HepG2 (cell line): ENCODE results near the gene CLDN15. TPM values are rescaled to one million over a fixed set of nuclear protein-coding genes. Genes with fewer than 3 reads are reported as not detected.

Source experiments
- ATF1 ChIP-seq: IDR thresholded peaks from 2 replicates; pipeline ENCODE4 v1.6.1; 2016; ENCODE audit warnings: mild to moderate bottlenecking, control low read depth
- ATF5 ChIP-seq: sonication (generic); formaldehyde crosslinking; IDR thresholded peaks from 2 replicates; pipeline ENCODE4 v1.4.0; 2020; ENCODE audit warnings: mild to moderate bottlenecking, low read depth, missing genetic modification reagents
- BHLHE40 ChIP-seq: IDR thresholded peaks from 2 replicates; pipeline ENCODE4 v1.6.1; 2011; ENCODE audit warnings: low read length, improper control_type of control experiment
- CHCHD3 ChIP-seq: sonication (generic); formaldehyde crosslinking; IDR thresholded peaks from 2 replicates; pipeline ENCODE4 v1.8.0; 2022; ENCODE audit warnings: mild to moderate bottlenecking, missing genetic modification reagents, moderate library complexity
- CREB1 ChIP-seq, 2 experiments: fragments of 450-650 bp in 1 of 2; IDR thresholded peaks; 2 replicates each; pipeline ENCODE4 v1.6.1; 2016 to 2017; ENCODE audit warnings: control low read depth in 1 of 2, mild to moderate bottlenecking in 1 of 2, missing compliant biosample characterization in 1 of 2, missing genetic modification characterization in 1 of 2
- E2F5 ChIP-seq: sonication (generic); formaldehyde crosslinking; conservative IDR thresholded peaks from 2 replicates; pipeline ENCODE4 v1.4.0; 2020; ENCODE audit warnings: missing genetic modification reagents
- FOXJ3 ChIP-seq: sonication (generic); formaldehyde crosslinking; IDR thresholded peaks from 2 replicates; pipeline ENCODE4 v1.4.0; 2020; ENCODE audit warnings: missing genetic modification reagents, mild to moderate bottlenecking, borderline replicate concordance
- GLI4 ChIP-seq: sonication (generic); formaldehyde crosslinking; IDR thresholded peaks from 2 replicates; pipeline ENCODE4 v1.5.1; 2020; ENCODE audit warnings: missing genetic modification reagents, mild to moderate bottlenecking, moderate library complexity, borderline replicate concordance
- HOXD1 ChIP-seq: sonication (generic); formaldehyde crosslinking; IDR thresholded peaks from 2 replicates; pipeline ENCODE4 v1.5.0; 2020; ENCODE audit warnings: missing genetic modification reagents
- ISX ChIP-seq: sonication (generic); formaldehyde crosslinking; conservative IDR thresholded peaks from 2 replicates; pipeline ENCODE4 v1.5.0; 2020; ENCODE audit warnings: missing genetic modification reagents
- PAWR ChIP-seq: sonication (generic); formaldehyde crosslinking; IDR thresholded peaks from 2 replicates; pipeline ENCODE4 v1.4.0; 2020; ENCODE audit warnings: missing genetic modification reagents, mild to moderate bottlenecking, borderline replicate concordance
- RERE ChIP-seq: IDR thresholded peaks from 2 replicates; pipeline ENCODE4 v1.6.1; 2016; ENCODE audit warnings: low read depth, missing genetic modification reagents, missing compliant biosample characterization
- REXO4 ChIP-seq: sonication (generic); formaldehyde crosslinking; IDR thresholded peaks from 2 replicates; pipeline ENCODE4 v1.8.0; 2022; ENCODE audit warnings: missing genetic modification reagents, mild to moderate bottlenecking, borderline replicate concordance
- RFXAP ChIP-seq: sonication (generic); formaldehyde crosslinking; IDR thresholded peaks from 2 replicates; pipeline ENCODE4 v1.4.0; 2020; ENCODE audit warnings: missing genetic modification reagents, borderline replicate concordance
- TP53 ChIP-seq: sonication (generic); formaldehyde crosslinking; conservative IDR thresholded peaks from 2 replicates; pipeline ENCODE4 v1.4.0; 2020; ENCODE audit warnings: missing genetic modification reagents
- ZBTB8A ChIP-seq: sonication (generic); formaldehyde crosslinking; IDR thresholded peaks from 2 replicates; pipeline ENCODE4 v1.4.0; 2020; ENCODE audit warnings: mild to moderate bottlenecking, low read depth, missing genetic modification reagents, borderline replicate concordance
- ZNF253 ChIP-seq: sonication (generic); formaldehyde crosslinking; IDR thresholded peaks from 2 replicates; pipeline ENCODE4 v1.8.0; 2022; ENCODE audit warnings: mild to moderate bottlenecking, missing genetic modification reagents, borderline replicate concordance
- ZNF256 ChIP-seq: sonication (generic); formaldehyde crosslinking; conservative IDR thresholded peaks from 2 replicates; pipeline ENCODE4 v1.4.0; 2020; ENCODE audit warnings: missing genetic modification reagents
- ZNF383 ChIP-seq: sonication (generic); formaldehyde crosslinking; IDR thresholded peaks from 2 replicates; pipeline ENCODE4 v1.4.0; 2020; ENCODE audit warnings: missing genetic modification reagents, mild to moderate bottlenecking, borderline replicate concordance
- ZNF430 ChIP-seq: sonication (generic); formaldehyde crosslinking; IDR thresholded peaks from 2 replicates; pipeline ENCODE4 v1.9.0; 2021; ENCODE audit warnings: mild to moderate bottlenecking, missing genetic modification reagents
- ZNF570 ChIP-seq: sonication (generic); formaldehyde crosslinking; IDR thresholded peaks from 2 replicates; pipeline ENCODE4 v1.4.0; 2020; ENCODE audit warnings: mild to moderate bottlenecking, missing genetic modification reagents, borderline replicate concordance
- ZNF619 ChIP-seq: sonication (generic); formaldehyde crosslinking; IDR thresholded peaks from 2 replicates; pipeline ENCODE4 v1.4.0; 2020; ENCODE audit warnings: mild to moderate bottlenecking, missing genetic modification reagents
- ZNF841 ChIP-seq: sonication (generic); formaldehyde crosslinking; IDR thresholded peaks from 2 replicates; pipeline ENCODE4 v1.8.1; 2023; ENCODE audit warnings: missing genetic modification reagents, borderline replicate concordance
- polyA plus RNA-seq, 8 experiments: library from polyadenylated mRNA; depleted of rRNA in 3 of 8; stranded (reverse) in 7 of 8; unstranded in 1 of 8; fragments of >200 nt; fragmentation: Illumina TruSeq in 4 of 8; extraction: Trizol in 4 of 8; gene quantifications; 2 replicates each; pipeline versions ENCODE4 v1.2.1 to v1.2.3, GENCODE V29; 2011 to 2016; ENCODE audit warnings: low read depth in 4 of 8, missing spikeins in 1 of 8, mixed read lengths in 1 of 8; ENCODE audit not compliant: insufficient read depth in 1 of 8
- total RNA-seq, 5 experiments: library from RNA; depleted of rRNA; stranded (reverse); fragments of >200 nt; fragmentation: Illumina TruSeq; extraction: Trizol; gene quantifications; 2 replicates each; pipeline ENCODE4 v1.2.3, GENCODE V29; 2016; ENCODE audit warnings: low read depth in 1 of 5

Gene CLDN15
- total and polyA plus RNA-seq, 2 of the 13 experiments (the other 11 are each of a cell fraction or from before 2014, with no cell fraction given): 7.1 to 17.8 TPM

- 0 out of 2 replicates have a peak, but pooled peaks have one; percentile 62 for TF ChIP-seq RERE (CRISPR knock-in tag)
- TF ChIP-seq CHCHD3 (CRISPR knock-in tag): no peak
- TF ChIP-seq ATF1: 0 out of 2 replicates have a peak, but pooled peaks have one; percentile 38
- TF ChIP-seq ZBTB8A (CRISPR knock-in tag): no peak
- peak; percentile 42; the same call in 1 of the 2 replicates for TF ChIP-seq RFXAP (CRISPR knock-in tag)
- TF ChIP-seq BHLHE40: no peak
- no peak for TF ChIP-seq PAWR (CRISPR knock-in tag)
- no peak for TF ChIP-seq ZNF841 (CRISPR knock-in tag)
- TF ChIP-seq GLI4 (CRISPR knock-in tag): 0 out of 2 replicates have a peak, but pooled peaks have one; percentile 35
- TF ChIP-seq ZNF383 (CRISPR knock-in tag): no peak
- no peak; the same call in 1 of the 2 replicates for TF ChIP-seq ZNF430 (CRISPR knock-in tag)
- no peak for TF ChIP-seq TP53 (CRISPR knock-in tag)
- TF ChIP-seq REXO4 (CRISPR knock-in tag): no peak
- TF ChIP-seq ISX (CRISPR knock-in tag): no peak
- no peak for TF ChIP-seq ZNF570 (CRISPR knock-in tag)
- no peak for TF ChIP-seq ATF5
- no peak for TF ChIP-seq ZNF253 (CRISPR knock-in tag)
- 0 out of 2 replicates have a peak, but pooled peaks have one; percentile 20 for TF ChIP-seq E2F5 (CRISPR knock-in tag)
- TF ChIP-seq HOXD1 (CRISPR knock-in tag): peak; percentile 55; the same call in 1 of the 2 replicates
- TF ChIP-seq CREB1 (IDR thresholded peaks at IDR 0.05): peak; percentile 40
- TF ChIP-seq CREB1 (CRISPR knock-in tag; IDR thresholded peaks at IDR 0.05): no peak
- no peak for TF ChIP-seq ZNF256 (CRISPR knock-in tag)
- no peak for TF ChIP-seq ZNF619 (CRISPR knock-in tag)
- peak; percentile 16; the same call in 1 of the 2 replicates for TF ChIP-seq FOXJ3
These were observed 36.6 kb downstream of the CLDN15 start, which contains the start of gene MOGAT3 (continued) for GRCh38 chr7:101200862-101201599.
